ENCODE results near the gene HPS5. TPM values are rescaled to one million over a fixed set of nuclear protein-coding genes. Genes with fewer than 3 reads are reported as not detected.

The HPS5 gene
- total and polyA plus RNA-seq, 2 of the 4 experiments (the other 2 are of a cell fraction), result 7.9 to 28.3 TPM

DNA sequence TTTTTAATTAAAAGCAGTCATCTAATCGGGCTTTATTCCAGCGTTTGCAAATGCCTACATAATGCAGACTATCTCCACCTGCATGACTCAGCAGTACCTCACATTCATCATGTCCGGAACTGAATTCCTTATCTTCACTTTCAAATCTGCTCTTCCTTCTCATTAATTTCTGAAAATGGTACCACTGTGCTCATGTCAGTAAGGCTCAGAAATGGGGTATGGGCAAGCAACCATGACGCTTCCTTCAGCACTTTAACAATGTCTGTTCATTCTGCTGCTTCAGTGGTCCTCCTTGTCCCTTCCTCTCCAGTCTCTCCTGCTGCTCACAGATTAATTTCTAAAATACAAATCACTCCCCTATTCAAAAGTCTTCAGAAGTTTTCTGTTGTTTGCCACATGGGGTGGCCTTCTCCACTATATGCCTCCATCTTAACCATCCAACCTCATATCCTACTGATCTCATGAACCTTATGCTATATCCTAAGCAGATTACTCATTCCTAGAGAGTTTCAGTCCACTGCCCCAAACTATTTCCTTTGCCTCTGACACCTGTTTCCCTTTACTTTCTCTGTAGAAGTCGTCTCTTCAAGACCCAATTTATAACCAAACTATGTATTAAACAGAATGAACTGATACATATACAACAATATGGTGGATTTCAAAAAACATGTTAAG is 7.4 kb upstream of the HPS5 start:
- H4K8ac ChIP-seq (ENCODE audit: low read depth in 2 of 2, low read length in 2 of 2), result no peak overlapping the region
- intact Hi-C loops (cut with micrococcal nuclease), result loop anchor here (10.0 kb wide), 1 partner anchor 595 kb away; the partner anchor contains the start of gene KCNC1
- ChIA-PET POLR2A (ENCODE audit: unreplicated experiment) (no interaction called here), CTCF (no interaction called here)
- H3K9ac ChIP-seq (ENCODE audit: low read depth, low read length), result no peak overlapping the region
- no peak overlapping the region for H2AFZ ChIP-seq (replicated peaks; ENCODE audit: low read length, poor library complexity)
- H4K91ac ChIP-seq (ENCODE audit: insufficient read depth, low read depth, low read length), result no peak overlapping the region
- no peak overlapping the region for H3K4ac ChIP-seq (ENCODE audit: low read depth, low read length)
- no peak overlapping the region for H3K27ac ChIP-seq (ENCODE audit: insufficient read depth, low read length)
- H2BK120ac ChIP-seq (ENCODE audit: low read depth, low read length), result no peak overlapping the region
- H3K4me3 ChIP-seq (ENCODE audit: insufficient read depth, low read depth, low read length), result no peak overlapping the region
- H3K56ac ChIP-seq (ENCODE audit: extremely low read depth, insufficient read depth, low read length), result no peak overlapping the region
- H2AK9ac ChIP-seq (replicated peaks; ENCODE audit: low read depth, low read length, poor library complexity), result no peak overlapping the region
- H3K23ac ChIP-seq (ENCODE audit: low read depth, low read length), result no peak overlapping the region
- no TSS peak for BruUV-seq (replicated peaks)
- H3K9me1 ChIP-seq (ENCODE audit: insufficient read depth, low read length), result 0 out of 2 replicates have a peak, but pooled peaks cover 3% of the 10 kb centered on the region
- dilution Hi-C loops (cut with HindIII; ENCODE audit: low sequenced_read_pairs, unreplicated experiment), result no loop called here
- no peaks in the 10 kb centered on the region for H3K9me3 ChIP-seq (ENCODE audit: control insufficient read depth, insufficient read depth, low read length)
- no peak overlapping the region for H3K14ac ChIP-seq (replicated peaks; ENCODE audit: low read depth, low read length)
- peaks cover 13% of the 10 kb centered on the region; the same call in 1 of the 2 replicates for H4K20me1 ChIP-seq (ENCODE audit: insufficient read depth, low read length)
- peaks cover 28 to 41% of the 10 kb centered on the region in 2 experiments for H3K79me1 ChIP-seq (ENCODE audit: low read depth in 1 of 2, low read length in 2 of 2)
- H2BK20ac ChIP-seq (ENCODE audit: low read depth, low read length), result no peak overlapping the region
- H3K36me3 ChIP-seq (ENCODE audit: control insufficient read depth, insufficient read depth, low read length), result peaks cover 27% of the 10 kb centered on the region
- 96% methylated on average over 3 of the region's 5 CpGs; no CpG with 5 or more reads in 1 of the 2 experiments for WGBS, 2 experiments (ENCODE audit: extremely low coverage in 2 of 2, insufficient read length in 1 of 2)
- peaks cover 3% of the 10 kb centered on the region; the same call in 1 of the 2 replicates for H3K4me1 ChIP-seq (ENCODE audit: control insufficient read depth, insufficient read depth, low read length)
- H4K5ac ChIP-seq (ENCODE audit: low read depth, low read length), result no peak overlapping the region
- TF ChIP-seq CEBPB (IDR thresholded peaks at IDR 0.05; ENCODE audit: low read depth, low read length) (no peak), NFE2L2 (IDR thresholded peaks at IDR 0.05; ENCODE audit: low read depth, low read length) (peak; percentile 75)
- H3K18ac ChIP-seq (ENCODE audit: low read depth, low read length), result no peak overlapping the region
- H2BK15ac ChIP-seq (ENCODE audit: low read depth, low read length), result no peak overlapping the region
- H2AK5ac ChIP-seq (ENCODE audit: low read depth, low read length), result no peak overlapping the region
- no peaks in the 10 kb centered on the region for H3K27me3 ChIP-seq (ENCODE audit: control insufficient read depth, insufficient read depth, low read length)
- H3K4me2 ChIP-seq (ENCODE audit: low read depth, low read length), result no peak overlapping the region
- DNase-seq, result no peak
- in situ Hi-C loops (cut with MboI; ENCODE audit: low sequenced_read_pairs), result no loop called here
- no peak for ATAC-seq (ENCODE audit: low read depth)
- H2BK5ac ChIP-seq (ENCODE audit: low read depth, low read length, poor library complexity, severe bottlenecking), result no peak overlapping the region
